Activated CD4-positive, alpha-beta T cell treated with anti-CD3 and anti-CD28 coated beads, Interleukin-10, Interleukin-2, amounts not matched to agents 100 ng/mL and 50 ng/mL, durations not matched to agents 16 hours and 8 hours (primary cell): ENCODE measurements around the gene SLC16A2.
A peak's percentile ranks its signal among the peaks of the same experiment; 100 is the strongest.
"Not testable (repeated sequence)": the region's sequence is repeated elsewhere in the genome, so short reads cannot be mapped to it uniquely, and the experiment has no call there.

ENCODE experiments used
- DNase-seq: peaks from one replicate; pipeline ENCODE4 v3.0.0-alpha.2; 2020

SLC16A2 gene

GRCh38 chrX:74509989-74510388 is 88.7 kb downstream of the SLC16A2 start:
- DNase-seq = no peak

GRCh38 chrX:74510401-74510800 is 89.1 kb downstream of the SLC16A2 start:
- DNase-seq = peak; percentile 8

GRCh38 chrX:74511704-74512103 is 90.4 kb downstream of the SLC16A2 start:
- DNase-seq = no peak

GRCh38 chrX:74514384-74514783 is 93.1 kb downstream of the SLC16A2 start:
- no peak for DNase-seq

GRCh38 chrX:74515356-74515755 is 94.1 kb downstream of the SLC16A2 start:
- DNase-seq = no peak

- DNase-seq = not testable (repeated sequence)
These were observed 94.7 kb downstream of the SLC16A2 start for GRCh38 chrX:74516013-74516412.

GRCh38 chrX:74519870-74520269 is 98.6 kb downstream of the SLC16A2 start:
- no peak for DNase-seq

- DNase-seq = no peak
These were observed 99.0 kb downstream of the SLC16A2 start for GRCh38 chrX:74520291-74520690.

GRCh38 chrX:74520896-74521295 is 99.6 kb downstream of the SLC16A2 start:
- DNase-seq = no peak

- no peak for DNase-seq
These were observed 100.9 kb downstream of the SLC16A2 start for GRCh38 chrX:74521961-74522751.

- DNase-seq = no peak
These were observed 101.9 kb downstream of the SLC16A2 start for GRCh38 chrX:74523224-74523623.

GRCh38 chrX:74523870-74524735 is 102.8 kb downstream of the SLC16A2 start:
- DNase-seq = no peak

- no peak for DNase-seq
These were observed 103.8 kb downstream of the SLC16A2 start for GRCh38 chrX:74525116-74525515.

GRCh38 chrX:74526764-74527163 is 105.5 kb downstream of the SLC16A2 start:
- DNase-seq = no peak

GRCh38 chrX:74527350-74527749 is 106.1 kb downstream of the SLC16A2 start:
- DNase-seq = no peak

- no peak for DNase-seq
These were observed 108.0 kb downstream of the SLC16A2 start for GRCh38 chrX:74529311-74529710.

GRCh38 chrX:74531081-74531480 is 109.8 kb downstream of the SLC16A2 start:
- no peak for DNase-seq

- DNase-seq = peak; percentile 77
These were observed 113.3 kb downstream of the SLC16A2 start for GRCh38 chrX:74534569-74535038.

GRCh38 chrX:74535086-74535407 is 113.8 kb downstream of the SLC16A2 start:
- DNase-seq = no peak

GRCh38 chrX:74535408-74536151 is 114.3 kb downstream of the SLC16A2 start:
- DNase-seq = peak; percentile 37

GRCh38 chrX:74536152-74536831 is 115.0 kb downstream of the SLC16A2 start:
- peak; percentile 13 for DNase-seq

GRCh38 chrX:74536832-74537371 is 115.6 kb downstream of the SLC16A2 start:
- DNase-seq = no peak
